GM23248 (cell line): ENCODE data around the gene RAB3B.

ENCODE experiments used
- EZH2 ChIP-seq: fragments of 200-600 bp; sonication (generic); IDR thresholded peaks from 2 replicates; pipeline ENCODE4 v1.6.1; 2018; ENCODE audit warnings: antibody characterized with exemption, mild to moderate bottlenecking; ENCODE audit not compliant: insufficient read depth, poor library complexity, severe bottlenecking
- EZH2phosphoT487 ChIP-seq: fragments of 200-600 bp; sonication (generic); IDR thresholded peaks from 2 replicates; pipeline ENCODE4 v1.6.1; 2018; ENCODE audit warnings: antibody characterized with exemption, moderate library complexity, mild to moderate bottlenecking, low read depth; ENCODE audit not compliant: insufficient read depth

DNA sequence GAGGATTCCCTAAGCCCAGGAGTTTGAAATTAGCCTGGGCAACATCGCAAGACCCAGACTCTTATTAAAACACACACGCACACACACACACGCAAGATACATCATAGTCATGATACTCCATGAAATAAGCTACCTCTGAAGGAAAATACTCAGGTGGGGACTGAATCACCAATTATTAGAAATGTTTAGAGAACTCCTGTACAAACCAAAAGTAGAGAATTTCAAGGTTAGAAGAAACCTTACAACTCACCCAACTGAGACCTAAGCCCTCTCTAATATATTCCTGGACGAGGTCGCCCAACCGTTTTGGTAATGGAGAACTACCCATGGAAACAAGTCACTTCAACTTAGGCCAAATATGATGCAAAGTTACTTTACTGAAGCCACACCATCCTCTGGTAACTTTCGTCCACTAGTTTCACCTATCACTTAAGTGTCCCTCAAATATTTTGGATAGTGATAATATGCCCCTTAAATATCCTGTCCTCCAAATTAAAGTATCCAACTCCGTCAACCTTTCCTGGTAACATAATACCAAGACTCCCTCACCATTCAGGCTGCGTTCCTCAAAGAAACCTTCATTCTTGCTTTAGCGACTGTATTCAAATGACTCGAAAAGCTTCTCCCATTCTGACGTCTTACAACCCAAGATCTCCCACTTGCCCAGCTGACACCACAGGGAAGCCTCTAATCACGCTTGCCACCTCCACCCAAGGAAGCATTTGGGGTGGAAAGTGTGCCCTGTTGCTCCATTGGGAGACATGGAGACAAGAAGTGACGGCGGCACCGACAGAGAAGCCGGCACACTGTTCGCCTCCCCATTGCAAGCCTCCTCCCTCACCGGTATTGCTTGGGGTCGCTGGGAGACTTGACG is 112.8 kb downstream of the RAB3B start:
- TF ChIP-seq EZH2 = no peak
- TF ChIP-seq EZH2phosphoT487 = no peak
